RWPE1 (cell line): Measurements from ENCODE around the gene TECPR2.

Experiments used
- CTCF ChIA-PET: fragments of 350-600 bp; sonication (Branson Sonifier 250); formaldehyde crosslinking; extraction: SDS; loops from one replicate; lab custom pipeline; 2021; lab: Yijun Ruan, JAX
- POLR2A ChIA-PET: fragments of 400-600 bp; formaldehyde crosslinking; extraction: SDS; loops from one replicate; lab custom pipeline; 2020; ENCODE audit warnings: antibody characterized with exemption; ENCODE audit not compliant: low non-redundant PET; lab: Yijun Ruan, JAX
- DNase-seq: peaks from one replicate; pipeline ENCODE4 v3.0.0; 2012; ENCODE audit warnings: low spot score
- H3K27ac ChIP-seq: fragments of 450-650 bp; 2 replicates; pipeline ENCODE4 v1.5.1; 2017
- CTCF ChIP-seq: fragments of 450-650 bp; conservative IDR thresholded peaks from 2 replicates; pipeline ENCODE4 v1.5.1; 2017; ENCODE audit warnings: low read depth, mild to moderate bottlenecking

Gene TECPR2

GRCh38 chr14:102469261-102469660, 106.5 kb downstream of the TECPR2 start:
- TF ChIP-seq CTCF: no peak
- CTCF ChIA-PET: no interaction called here

GRCh38 chr14:102471921-102472790, 109.4 kb downstream of the TECPR2 start:
- POLR2A ChIA-PET: no interaction called here
- no peak for DNase-seq
- H3K27ac ChIP-seq: peak overlapping the region; percentile 26
- TF ChIP-seq CTCF: no peak
- CTCF ChIA-PET: interaction anchor here (0.6 kb wide), 1 partner anchor 15 kb away, joined by 6 read pairs; no protein-coding TSS in a partner anchor

More at GRCh38 chr14:102469261-102469660, 106.5 kb downstream of the TECPR2 start:
- no peak for DNase-seq
- POLR2A ChIA-PET: no interaction called here
- H3K27ac ChIP-seq: no peak overlapping the region

GRCh38 chr14:102472791-102473150, 110.0 kb downstream of the TECPR2 start:
- ChIA-PET CTCF (interaction anchor here (0.6 to 0.7 kb wide), 2 partner anchors 14 to 401 kb away, joined by 3 to 6 read pairs; no protein-coding TSS in a partner anchor), POLR2A (no interaction called here)
- H3K27ac ChIP-seq: peak overlapping the region; percentile 26
- no peak for TF ChIP-seq CTCF
- no peak for DNase-seq

GRCh38 chr14:102473559-102473958, 110.8 kb downstream of the TECPR2 start:
- H3K27ac ChIP-seq: no peak overlapping the region
- POLR2A ChIA-PET: no interaction called here
- DNase-seq: no peak
- TF ChIP-seq CTCF: no peak
- CTCF ChIA-PET: interaction anchor here (0.7 kb wide), 2 partner anchors 39 to 400 kb away, joined by 3 read pairs; no protein-coding TSS in a partner anchor

- POLR2A ChIA-PET: no interaction called here
- no peak for DNase-seq
- no peak overlapping the region for H3K27ac ChIP-seq
- TF ChIP-seq CTCF: no peak
- CTCF ChIA-PET: no interaction called here
Measured at GRCh38 chr14:102474934-102475333, 112.2 kb downstream of the TECPR2 start.

GRCh38 chr14:102479107-102479506, 116.4 kb downstream of the TECPR2 start:
- ChIA-PET CTCF (no interaction called here), POLR2A (no interaction called here)
- H3K27ac ChIP-seq: peak overlapping the region; percentile 58
- TF ChIP-seq CTCF: no peak
- no peak for DNase-seq
